Astrocyte of the cerebellum (primary cell): Measurements from ENCODE around the gene ACSM6.
"Not testable (repeated sequence)": the region's sequence is repeated elsewhere in the genome, so short reads cannot be mapped to it uniquely, and the experiment has no call there.

ENCODE experiments used
- DNase-seq: peaks from one replicate; pipeline ENCODE4 v3.0.0-alpha.2; 2011; ENCODE audit warnings: low read depth
- H3K4me3 ChIP-seq: 2 replicates; pipeline ENCODE4 v1.5.1; 2011; ENCODE audit warnings: mild to moderate bottlenecking, low read depth, low read length, moderate library complexity
- in situ Hi-C: cut with HindIII; loops from 2 replicates; pipeline ENCODE4 v1.10.0; 2017; ENCODE audit warnings: low sequenced_read_pairs
- TF ChIP-seq, protein P1 (sequence below): IDR thresholded peaks from 2 replicates; pipeline ENCODE4 v1.5.1; 2012; ENCODE audit warnings: low read length, low read depth, moderate library complexity, mild to moderate bottlenecking; ENCODE audit errors: missing control alignments

The ACSM6 gene

DNA sequence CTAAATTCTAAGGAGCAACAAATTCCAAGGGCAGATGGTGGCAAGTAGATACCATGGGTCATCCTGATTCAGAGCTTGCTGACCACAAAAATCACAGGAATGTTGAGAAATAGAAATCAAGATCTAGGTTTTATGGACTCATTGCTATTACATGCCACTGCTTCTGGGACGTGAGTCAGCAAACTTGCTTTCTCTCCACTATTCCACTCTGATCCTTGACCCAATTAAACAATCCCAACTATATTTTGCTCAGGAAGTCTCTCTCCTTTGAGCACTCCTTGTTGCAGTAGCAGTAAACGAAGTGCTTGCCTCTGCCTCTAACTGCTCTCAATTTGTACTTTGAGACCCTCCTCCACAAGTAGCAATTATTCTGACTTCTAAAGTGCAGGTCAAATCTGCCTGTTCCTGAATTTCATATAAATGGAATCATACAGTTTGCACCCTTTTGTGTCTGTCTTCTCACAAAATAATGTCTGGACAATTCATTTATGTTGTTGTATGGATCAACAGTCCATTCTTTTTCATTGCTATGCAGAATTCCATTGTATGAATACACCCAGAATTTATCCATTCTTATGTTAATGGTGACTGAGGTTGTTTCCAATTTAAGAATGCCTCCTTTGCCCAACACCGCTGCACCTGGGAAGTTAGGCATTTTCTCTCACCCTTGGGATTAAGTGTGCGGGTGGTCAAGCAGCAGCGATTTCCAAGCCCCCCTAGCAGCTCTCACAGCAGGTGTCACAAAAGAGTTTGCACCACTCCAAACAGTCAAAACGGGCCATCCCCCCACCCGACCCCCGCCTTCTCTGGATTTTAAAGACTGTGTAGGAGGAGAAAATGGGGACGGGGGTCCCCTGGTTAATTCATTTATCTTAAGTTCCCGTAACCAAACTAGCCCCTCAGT, 35.9 kb downstream of the ACSM6 start:
- TF ChIP-seq, protein P1, sequence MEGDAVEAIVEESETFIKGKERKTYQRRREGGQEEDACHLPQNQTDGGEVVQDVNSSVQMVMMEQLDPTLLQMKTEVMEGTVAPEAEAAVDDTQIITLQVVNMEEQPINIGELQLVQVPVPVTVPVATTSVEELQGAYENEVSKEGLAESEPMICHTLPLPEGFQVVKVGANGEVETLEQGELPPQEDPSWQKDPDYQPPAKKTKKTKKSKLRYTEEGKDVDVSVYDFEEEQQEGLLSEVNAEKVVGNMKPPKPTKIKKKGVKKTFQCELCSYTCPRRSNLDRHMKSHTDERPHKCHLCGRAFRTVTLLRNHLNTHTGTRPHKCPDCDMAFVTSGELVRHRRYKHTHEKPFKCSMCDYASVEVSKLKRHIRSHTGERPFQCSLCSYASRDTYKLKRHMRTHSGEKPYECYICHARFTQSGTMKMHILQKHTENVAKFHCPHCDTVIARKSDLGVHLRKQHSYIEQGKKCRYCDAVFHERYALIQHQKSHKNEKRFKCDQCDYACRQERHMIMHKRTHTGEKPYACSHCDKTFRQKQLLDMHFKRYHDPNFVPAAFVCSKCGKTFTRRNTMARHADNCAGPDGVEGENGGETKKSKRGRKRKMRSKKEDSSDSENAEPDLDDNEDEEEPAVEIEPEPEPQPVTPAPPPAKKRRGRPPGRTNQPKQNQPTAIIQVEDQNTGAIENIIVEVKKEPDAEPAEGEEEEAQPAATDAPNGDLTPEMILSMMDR = no peak
- peak; percentile 88 for DNase-seq
- in situ Hi-C loops = no loop called here
- no peak overlapping the region for H3K4me3 ChIP-seq

DNA sequence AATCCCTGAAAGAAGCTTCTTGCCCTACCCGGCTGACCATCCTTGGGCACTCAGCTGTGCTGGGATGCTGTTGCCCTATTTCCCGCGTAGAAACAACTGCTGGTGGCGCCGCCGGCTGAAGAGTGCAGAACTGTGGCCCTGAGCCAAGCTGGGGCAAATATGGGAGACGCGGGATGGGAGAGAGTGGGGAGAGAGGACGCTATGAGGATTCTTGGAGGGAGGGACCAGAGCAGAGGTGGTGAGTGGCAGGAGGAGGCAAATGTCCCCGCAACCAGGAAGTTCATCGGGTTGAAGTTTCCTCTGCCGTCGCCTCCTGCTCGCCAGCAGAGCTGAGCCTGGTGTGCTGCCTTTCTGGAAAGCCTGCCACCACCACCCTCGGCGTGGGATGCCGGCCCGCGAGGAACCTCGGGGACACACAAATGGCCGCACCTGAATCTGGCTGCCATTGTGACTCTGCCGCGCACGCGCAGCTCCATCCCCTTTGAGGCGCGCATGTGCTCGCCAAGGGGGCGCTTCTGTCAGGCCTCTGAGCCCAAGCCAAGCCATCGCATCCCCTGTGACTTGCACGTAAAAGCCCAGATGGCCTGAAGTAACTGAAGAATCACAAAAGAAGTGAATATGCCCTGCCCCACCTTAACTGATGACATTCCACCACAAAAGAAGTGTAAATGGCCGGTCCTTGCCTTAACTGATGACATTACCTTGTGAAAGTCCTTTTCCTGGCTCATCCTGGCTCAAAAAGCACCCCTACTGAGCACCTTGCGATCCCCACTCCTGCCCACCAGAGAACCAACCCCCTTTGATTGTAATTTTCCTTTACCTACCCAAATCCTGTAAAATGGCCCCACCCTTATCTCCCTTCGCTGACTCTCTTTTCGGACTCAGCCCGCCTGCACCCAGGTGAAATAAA, 36.9 kb downstream of the ACSM6 start:
- in situ Hi-C loops, DNase-seq: not testable (repeated sequence)
- H3K4me3 ChIP-seq = peak overlapping the region; percentile 23

DNA sequence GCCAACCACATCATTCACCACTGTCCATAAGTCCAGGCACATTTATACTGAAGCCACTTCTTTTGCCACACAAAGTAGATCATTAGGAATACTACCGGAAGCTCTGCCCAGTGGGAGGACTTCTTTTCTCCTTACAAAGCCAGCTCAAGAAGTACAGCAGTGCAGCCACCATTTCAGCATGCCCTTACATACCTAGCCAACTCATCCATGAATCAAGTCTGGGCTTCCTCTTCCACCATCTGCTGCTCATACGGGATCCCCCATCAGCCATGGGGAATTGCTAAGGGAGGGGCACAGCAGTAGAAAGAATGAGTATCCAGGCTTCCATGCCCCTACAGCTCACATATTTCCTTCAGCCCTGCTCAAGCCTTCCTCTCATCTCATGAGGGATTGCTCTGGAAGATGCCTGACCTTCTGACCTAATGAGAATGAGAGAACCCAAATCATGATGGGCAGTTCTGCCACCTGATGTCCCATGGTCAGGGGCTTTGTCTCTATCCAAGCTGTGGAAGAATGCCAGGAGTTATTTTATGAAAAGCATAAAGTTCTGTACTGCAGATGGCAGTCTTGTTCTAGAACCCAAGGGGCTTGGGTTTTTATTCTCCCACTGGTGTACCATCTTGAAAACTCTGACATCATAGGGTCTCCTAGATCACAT, 39.5 kb downstream of the ACSM6 start:
- no peak overlapping the region for H3K4me3 ChIP-seq
- TF ChIP-seq, protein P1 = no peak
- DNase-seq = no peak
- in situ Hi-C loops = no loop called here

DNA sequence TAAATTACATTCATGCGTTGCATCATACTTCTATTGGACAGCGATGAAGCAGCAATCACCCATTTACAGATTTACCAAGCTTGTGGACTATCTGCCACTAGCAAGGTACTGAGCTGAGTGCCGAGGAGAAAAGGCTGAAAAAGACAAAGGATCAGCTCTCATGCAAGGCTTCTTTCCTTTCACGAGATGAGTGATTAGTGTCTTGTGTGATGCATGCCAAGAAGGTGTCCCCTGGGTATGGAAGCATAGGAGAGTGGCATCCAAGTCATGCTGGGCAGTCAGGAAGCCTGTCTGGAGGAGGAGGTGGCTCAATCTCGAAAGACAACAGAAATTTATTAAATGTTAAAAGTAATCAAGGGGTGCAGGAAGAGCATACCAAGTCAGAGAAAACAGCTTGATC, 40.9 kb downstream of the ACSM6 start:
- DNase-seq = no peak
- in situ Hi-C loops = no loop called here
- TF ChIP-seq, protein P1 = no peak
- H3K4me3 ChIP-seq = no peak overlapping the region

DNA sequence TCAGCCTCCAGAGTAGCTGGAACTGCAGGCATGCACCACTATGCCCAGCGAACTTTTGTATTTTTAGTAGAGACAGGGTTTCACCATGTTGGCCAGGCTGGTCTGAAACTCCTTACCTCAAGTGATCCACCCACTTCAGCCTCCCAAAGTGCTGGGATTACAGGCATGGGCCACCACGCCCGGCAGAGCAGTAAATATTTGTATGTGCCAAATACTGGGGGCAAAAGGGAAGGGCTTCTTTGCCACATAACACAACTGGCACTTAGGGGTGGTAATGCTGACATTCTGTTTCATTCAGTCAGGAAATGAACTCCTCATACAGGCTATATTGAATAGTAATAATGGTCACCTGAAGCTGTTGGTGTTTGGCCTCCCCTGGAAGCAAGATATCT, 41.6 kb downstream of the ACSM6 start:
- no peak for DNase-seq
- in situ Hi-C loops = no loop called here
- H3K4me3 ChIP-seq = no peak overlapping the region
- TF ChIP-seq, protein P1 = no peak

DNA sequence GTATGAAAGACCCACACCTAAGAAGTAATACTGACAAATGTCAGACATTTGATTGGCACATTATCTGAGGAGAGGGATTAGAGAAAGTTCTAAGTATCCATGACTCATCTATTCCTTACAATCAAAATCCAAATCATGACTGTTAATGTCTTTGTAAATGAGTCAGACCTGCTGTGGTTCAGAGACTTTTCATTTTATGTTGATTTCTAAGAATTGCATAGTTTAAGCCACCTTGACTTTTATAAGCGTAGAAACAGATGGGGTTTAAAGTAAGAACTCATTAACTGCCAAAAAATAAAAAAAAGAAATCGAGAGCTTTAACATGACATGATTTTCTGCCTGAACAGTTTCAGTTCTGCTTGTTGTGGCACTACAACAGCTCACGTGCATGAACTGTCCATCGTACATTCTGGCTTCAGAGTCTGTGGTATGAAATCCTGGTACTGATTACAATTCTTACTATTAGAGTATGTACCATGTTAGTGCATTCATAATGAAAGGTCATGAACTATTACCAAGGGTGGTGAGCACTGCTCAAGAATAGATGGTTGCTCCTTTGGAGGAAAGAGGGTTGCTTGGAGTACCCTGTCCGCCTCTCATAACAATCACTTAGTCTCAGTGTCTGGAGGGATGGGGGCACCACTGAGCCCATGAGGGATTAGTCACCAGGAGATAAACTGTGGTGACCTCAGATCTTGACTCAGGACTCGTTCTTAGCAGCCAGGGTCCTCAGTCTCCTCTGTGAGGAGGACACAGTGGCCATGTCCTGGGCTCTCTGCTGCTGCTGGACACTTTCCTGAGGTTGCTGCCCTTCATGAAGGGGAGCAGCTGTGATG, 42.2 kb downstream of the ACSM6 start:
- no peak overlapping the region for H3K4me3 ChIP-seq
- in situ Hi-C loops = no loop called here
- TF ChIP-seq, protein P1 = no peak
- peak; percentile 56 for DNase-seq
